Fibroblast of lung (primary cell): ENCODE measurements around the gene AGA. TPM values are rescaled to one million over a fixed set of nuclear protein-coding genes. Genes with fewer than 3 reads are reported as not detected.

Experiments used
- DNase-seq, 2 donors: peaks; one replicate each; pipeline versions ENCODE4 v3.0.0 to v3.0.0-alpha.2; 2010; ENCODE audit warnings: low read depth in 2 of 2
- H2AFZ ChIP-seq: 2 replicates; pipeline ENCODE4 v1.5.1; 2012; ENCODE audit warnings: low read length, control low read depth, inconsistent platforms
- H3K27ac ChIP-seq: 2 replicates; pipeline ENCODE4 v1.5.1; 2011; ENCODE audit warnings: low read length, control low read depth; ENCODE audit not compliant: insufficient read depth
- H3K27me3 ChIP-seq: 2 replicates; pipeline ENCODE4 v1.5.1; 2011; ENCODE audit warnings: mild to moderate bottlenecking, low read length; ENCODE audit not compliant: control insufficient read depth, insufficient read depth
- H3K36me3 ChIP-seq: 2 replicates; pipeline ENCODE4 v1.5.1; 2011; ENCODE audit warnings: low read length; ENCODE audit not compliant: control insufficient read depth, insufficient read depth
- H3K4me1 ChIP-seq: 2 replicates; pipeline ENCODE4 v1.5.1; 2011; ENCODE audit warnings: low read length; ENCODE audit not compliant: control insufficient read depth, insufficient read depth; ENCODE audit errors: extremely low read depth
- H3K4me2 ChIP-seq: 2 replicates; pipeline ENCODE4 v1.5.1; 2011; ENCODE audit warnings: low read length, control low read depth; ENCODE audit not compliant: insufficient read depth; ENCODE audit errors: extremely low read depth
- H3K4me3 ChIP-seq, 4 experiments: fragments of 200-600 bp in 1 of 4; sonication (generic) in 1 of 4; replicated peaks in 1 of 4; 2 replicates each; pipeline ENCODE4 v1.5.1; 2011 to 2016; ENCODE audit warnings: low read length in 4 of 4, low read depth in 3 of 4, mild to moderate bottlenecking in 3 of 4, control low read depth in 2 of 4, inconsistent platforms in 1 of 4, mixed read lengths in 1 of 4; ENCODE audit not compliant: insufficient read depth in 1 of 4; ENCODE audit errors: control extremely low read depth in 1 of 4
- H3K79me2 ChIP-seq: 2 replicates; pipeline ENCODE4 v1.5.1; 2012; ENCODE audit warnings: mild to moderate bottlenecking, low read length, inconsistent platforms; ENCODE audit not compliant: control insufficient read depth, insufficient read depth
- H3K9ac ChIP-seq: 2 replicates; pipeline ENCODE4 v1.5.1; 2011; ENCODE audit warnings: mild to moderate bottlenecking, low read length, control low read depth; ENCODE audit not compliant: insufficient read depth
- H3K9me3 ChIP-seq: 2 replicates; pipeline ENCODE4 v1.5.1; 2012; ENCODE audit warnings: low read depth, low read length; ENCODE audit not compliant: control insufficient read depth, insufficient read depth
- H4K20me1 ChIP-seq: 2 replicates; pipeline ENCODE4 v1.5.1; 2011; ENCODE audit warnings: low read length; ENCODE audit not compliant: control insufficient read depth, insufficient read depth; ENCODE audit errors: extremely low read depth
- CTCF ChIP-seq, 2 donors: IDR thresholded peaks in 1 of 2; conservative IDR thresholded peaks in 1 of 2; 1 replicate in 1 of 2; 2 replicates in 1 of 2; pipeline ENCODE4 v1.5.1; 2011 to 2012; ENCODE audit warnings: low read length in 2 of 2, control low read depth in 1 of 2, inconsistent platforms in 1 of 2, low read depth in 1 of 2, mild to moderate bottlenecking in 1 of 2
- EZH2 ChIP-seq: IDR thresholded peaks from 2 replicates; pipeline ENCODE4 v1.5.1; 2012; ENCODE audit warnings: low read length, control low read depth, mild to moderate bottlenecking; ENCODE audit errors: missing control alignments
- polyA plus RNA-seq, 2 donors: library from polyadenylated mRNA; depleted of rRNA in 1 of 2; stranded (reverse) in 1 of 2; unstranded in 1 of 2; fragments of >200 nt; gene quantifications; 2 replicates each; pipeline ENCODE4 v1.2.1, GENCODE V29; 2011 to 2012; ENCODE audit warnings: missing spikeins in 1 of 2
- total RNA-seq: library from RNA; depleted of rRNA; stranded (reverse); fragments of >200 nt; gene quantifications from 2 replicates; pipeline ENCODE4 v1.2.1, GENCODE V29; 2014

The AGA gene
- total and polyA plus RNA-seq, 2 donors (not counting 1 experiment from before 2014, with no cell fraction given), result 39.5 to 61.8 TPM

DNA sequence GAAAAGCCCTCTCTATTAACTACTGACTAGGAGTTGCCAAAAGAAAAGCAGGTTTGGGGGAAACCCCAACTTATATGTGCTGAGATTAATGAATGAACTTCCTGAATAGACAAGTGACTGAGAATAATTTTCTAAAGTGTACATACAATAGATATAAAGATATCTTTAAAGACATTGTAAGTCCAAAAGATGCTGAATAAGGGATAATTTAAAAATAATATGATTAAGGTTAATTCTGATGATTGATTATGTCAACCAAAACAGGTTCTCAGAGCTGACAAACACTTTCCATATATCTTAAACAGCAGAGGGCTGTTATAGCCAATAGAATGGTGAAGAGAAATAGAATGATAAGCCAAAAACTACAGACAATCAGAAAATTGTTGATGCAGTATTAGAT is 28.6 kb downstream of the AGA start:
- H4K20me1 ChIP-seq, result no peaks in the 10 kb centered on the region
- H3K36me3 ChIP-seq, result no peaks in the 10 kb centered on the region
- no peak overlapping the region for H3K27ac ChIP-seq
- H3K4me1 ChIP-seq, result no peaks in the 10 kb centered on the region
- H3K4me2 ChIP-seq, result no peak overlapping the region
- H3K4me3 ChIP-seq, result no peak overlapping the region
- H3K9ac ChIP-seq, result no peak overlapping the region
- no peak overlapping the region for H2AFZ ChIP-seq
- DNase-seq, result no peak
- no peaks in the 10 kb centered on the region for H3K9me3 ChIP-seq
- TF ChIP-seq CTCF (conservative IDR thresholded peaks at IDR 0.05 in 1 of 2, IDR thresholded peaks at IDR 0.05 in 1 of 2; ENCODE audit: low read depth in 1 of 2, low read length in 2 of 2) (no peak), EZH2 (no peak)
- no peaks in the 10 kb centered on the region for H3K79me2 ChIP-seq
- no peaks in the 10 kb centered on the region for H3K27me3 ChIP-seq

GRCh38 chr4:177413076-177413475 is 29.2 kb downstream of the AGA start:
- no peaks in the 10 kb centered on the region for H3K9me3 ChIP-seq
- no peak overlapping the region for H3K4me2 ChIP-seq
- no peaks in the 10 kb centered on the region for H3K4me1 ChIP-seq
- H3K9ac ChIP-seq, result no peak overlapping the region
- H3K27me3 ChIP-seq, result no peaks in the 10 kb centered on the region
- no peaks in the 10 kb centered on the region for H3K79me2 ChIP-seq
- TF ChIP-seq EZH2, result no peak
- no peak for TF ChIP-seq CTCF (conservative IDR thresholded peaks at IDR 0.05 in 1 of 2, IDR thresholded peaks at IDR 0.05 in 1 of 2; ENCODE audit: low read depth in 1 of 2, low read length in 2 of 2)
- no peak overlapping the region for H3K4me3 ChIP-seq
- no peaks in the 10 kb centered on the region for H4K20me1 ChIP-seq
- no peak for DNase-seq
- no peak overlapping the region for H2AFZ ChIP-seq
- H3K27ac ChIP-seq, result no peak overlapping the region
- H3K36me3 ChIP-seq, result no peaks in the 10 kb centered on the region

GRCh38 chr4:177411996-177412395 is 30.2 kb downstream of the AGA start:
- H3K4me1 ChIP-seq, result no peaks in the 10 kb centered on the region
- no peaks in the 10 kb centered on the region for H3K9me3 ChIP-seq
- no peak overlapping the region for H3K9ac ChIP-seq
- no peak overlapping the region for H3K27ac ChIP-seq
- H3K4me3 ChIP-seq, result no peak overlapping the region
- no peaks in the 10 kb centered on the region for H3K27me3 ChIP-seq
- H2AFZ ChIP-seq, result no peak overlapping the region
- TF ChIP-seq CTCF (conservative IDR thresholded peaks at IDR 0.05 in 1 of 2, IDR thresholded peaks at IDR 0.05 in 1 of 2; ENCODE audit: low read depth in 1 of 2, low read length in 2 of 2), result no peak
- no peak for TF ChIP-seq EZH2
- no peaks in the 10 kb centered on the region for H3K79me2 ChIP-seq
- no peaks in the 10 kb centered on the region for H3K36me3 ChIP-seq
- no peak for DNase-seq
- no peaks in the 10 kb centered on the region for H4K20me1 ChIP-seq
- no peak overlapping the region for H3K4me2 ChIP-seq
